Peyer's patch (tissue), 4 donors: Measurements from ENCODE around the gene MARCHF2.

Experiments
- CTCF ChIP-seq, 6 experiments: fragments of 450-650 bp in 4 of 6; fragments of 200-600 bp in 2 of 6; sonication (generic) in 1 of 6; IDR thresholded peaks; one replicate each; pipeline ENCODE4 v1.5.1; 2017 to 2019; ENCODE audit warnings: antibody characterized with exemption in 6 of 6, mild to moderate bottlenecking in 3 of 6, moderate library complexity in 1 of 6
- POLR2A ChIP-seq, 2 donors: fragments of 450-650 bp; IDR thresholded peaks; one replicate each; pipeline ENCODE4 v1.5.1; 2017; ENCODE audit warnings: antibody characterized with exemption in 2 of 2, mild to moderate bottlenecking in 2 of 2, moderate library complexity in 2 of 2

GRCh38 chr19:8469613-8470368 lies 56.7 kb downstream of the MARCHF2 start:
- no peak for TF ChIP-seq CTCF (IDR thresholded peaks at IDR 0.05)
- no peak for TF ChIP-seq POLR2A (IDR thresholded peaks at IDR 0.05)
